Fibroblast of lung (primary cell): Measurements from ENCODE around the gene SCD. TPM values are rescaled to one million over a fixed set of nuclear protein-coding genes. Genes with fewer than 3 reads are reported as not detected.

Experiments
- DNase-seq, 2 donors: peaks; one replicate each; pipeline versions ENCODE4 v3.0.0 to v3.0.0-alpha.2; 2010; ENCODE audit warnings: low read depth in 2 of 2
- H2AFZ ChIP-seq: 2 replicates; pipeline ENCODE4 v1.5.1; 2012; ENCODE audit warnings: low read length, control low read depth, inconsistent platforms
- H3K27ac ChIP-seq: 2 replicates; pipeline ENCODE4 v1.5.1; 2011; ENCODE audit warnings: low read length, control low read depth; ENCODE audit not compliant: insufficient read depth
- H3K27me3 ChIP-seq: 2 replicates; pipeline ENCODE4 v1.5.1; 2011; ENCODE audit warnings: mild to moderate bottlenecking, low read length; ENCODE audit not compliant: control insufficient read depth, insufficient read depth
- H3K36me3 ChIP-seq: 2 replicates; pipeline ENCODE4 v1.5.1; 2011; ENCODE audit warnings: low read length; ENCODE audit not compliant: control insufficient read depth, insufficient read depth
- H3K4me1 ChIP-seq: 2 replicates; pipeline ENCODE4 v1.5.1; 2011; ENCODE audit warnings: low read length; ENCODE audit not compliant: control insufficient read depth, insufficient read depth; ENCODE audit errors: extremely low read depth
- H3K4me2 ChIP-seq: 2 replicates; pipeline ENCODE4 v1.5.1; 2011; ENCODE audit warnings: low read length, control low read depth; ENCODE audit not compliant: insufficient read depth; ENCODE audit errors: extremely low read depth
- H3K4me3 ChIP-seq, 4 experiments: fragments of 200-600 bp in 1 of 4; sonication (generic) in 1 of 4; replicated peaks in 1 of 4; 2 replicates each; pipeline ENCODE4 v1.5.1; 2011 to 2016; ENCODE audit warnings: low read length in 4 of 4, low read depth in 3 of 4, mild to moderate bottlenecking in 3 of 4, control low read depth in 2 of 4, inconsistent platforms in 1 of 4, mixed read lengths in 1 of 4; ENCODE audit not compliant: insufficient read depth in 1 of 4; ENCODE audit errors: control extremely low read depth in 1 of 4
- H3K79me2 ChIP-seq: 2 replicates; pipeline ENCODE4 v1.5.1; 2012; ENCODE audit warnings: mild to moderate bottlenecking, low read length, inconsistent platforms; ENCODE audit not compliant: control insufficient read depth, insufficient read depth
- H3K9ac ChIP-seq: 2 replicates; pipeline ENCODE4 v1.5.1; 2011; ENCODE audit warnings: mild to moderate bottlenecking, low read length, control low read depth; ENCODE audit not compliant: insufficient read depth
- H3K9me3 ChIP-seq: 2 replicates; pipeline ENCODE4 v1.5.1; 2012; ENCODE audit warnings: low read depth, low read length; ENCODE audit not compliant: control insufficient read depth, insufficient read depth
- H4K20me1 ChIP-seq: 2 replicates; pipeline ENCODE4 v1.5.1; 2011; ENCODE audit warnings: low read length; ENCODE audit not compliant: control insufficient read depth, insufficient read depth; ENCODE audit errors: extremely low read depth
- CTCF ChIP-seq, 2 donors: IDR thresholded peaks in 1 of 2; conservative IDR thresholded peaks in 1 of 2; 1 replicate in 1 of 2; 2 replicates in 1 of 2; pipeline ENCODE4 v1.5.1; 2011 to 2012; ENCODE audit warnings: low read length in 2 of 2, control low read depth in 1 of 2, inconsistent platforms in 1 of 2, low read depth in 1 of 2, mild to moderate bottlenecking in 1 of 2
- EZH2 ChIP-seq: IDR thresholded peaks from 2 replicates; pipeline ENCODE4 v1.5.1; 2012; ENCODE audit warnings: low read length, control low read depth, mild to moderate bottlenecking; ENCODE audit errors: missing control alignments
- polyA plus RNA-seq, 2 donors: library from polyadenylated mRNA; depleted of rRNA in 1 of 2; stranded (reverse) in 1 of 2; unstranded in 1 of 2; fragments of >200 nt; gene quantifications; 2 replicates each; pipeline ENCODE4 v1.2.1, GENCODE V29; 2011 to 2012; ENCODE audit warnings: missing spikeins in 1 of 2
- total RNA-seq: library from RNA; depleted of rRNA; stranded (reverse); fragments of >200 nt; gene quantifications from 2 replicates; pipeline ENCODE4 v1.2.1, GENCODE V29; 2014

SCD gene
- total and polyA plus RNA-seq, 2 donors (not counting 1 experiment from before 2014, with no cell fraction given) = 537 to 754 TPM

GRCh38 chr10:100307684-100308083 is 39.3 kb upstream of the SCD start:
- Histone ChIP-seq H3K4me3 (no peak overlapping the region), H3K36me3 (no peaks in the 10 kb centered on the region), H4K20me1 (no peaks in the 10 kb centered on the region), H3K9ac (no peak overlapping the region), H3K9me3 (no peaks in the 10 kb centered on the region), H3K27me3 (peaks cover 34% of the 10 kb centered on the region), H2AFZ (no peak overlapping the region), H3K4me2 (no peak overlapping the region), H3K79me2 (no peaks in the 10 kb centered on the region), H3K27ac (no peak overlapping the region), H3K4me1 (no peaks in the 10 kb centered on the region)
- TF ChIP-seq CTCF (conservative IDR thresholded peaks at IDR 0.05 in 1 of 2, IDR thresholded peaks at IDR 0.05 in 1 of 2; ENCODE audit: low read depth in 1 of 2, low read length in 2 of 2) = no peak
- no peak for TF ChIP-seq EZH2
- peak; percentile 57 to 61 for DNase-seq

GRCh38 chr10:100311298-100311697 is 35.7 kb upstream of the SCD start:
- H3K4me2 ChIP-seq = no peak overlapping the region
- no peaks in the 10 kb centered on the region for H3K79me2 ChIP-seq
- TF ChIP-seq EZH2 (no peak), CTCF (conservative IDR thresholded peaks at IDR 0.05 in 1 of 2, IDR thresholded peaks at IDR 0.05 in 1 of 2; ENCODE audit: low read depth in 1 of 2, low read length in 2 of 2) (no peak)
- H2AFZ ChIP-seq = no peak overlapping the region
- no peak overlapping the region for H3K4me3 ChIP-seq
- no peaks in the 10 kb centered on the region for H3K9me3 ChIP-seq
- H3K4me1 ChIP-seq = no peaks in the 10 kb centered on the region
- H3K9ac ChIP-seq = no peak overlapping the region
- no peak overlapping the region for H3K27ac ChIP-seq
- no peaks in the 10 kb centered on the region for H3K36me3 ChIP-seq
- DNase-seq = no peak
- H3K27me3 ChIP-seq = peaks cover 29% of the 10 kb centered on the region
- no peaks in the 10 kb centered on the region for H4K20me1 ChIP-seq

GRCh38 chr10:100315615-100316014 is 31.4 kb upstream of the SCD start:
- Histone ChIP-seq H3K79me2 (no peaks in the 10 kb centered on the region), H3K27ac (no peak overlapping the region), H3K27me3 (peaks cover 24% of the 10 kb centered on the region), H3K36me3 (no peaks in the 10 kb centered on the region), H3K4me3 (no peak overlapping the region), H3K9me3 (no peaks in the 10 kb centered on the region), H4K20me1 (no peaks in the 10 kb centered on the region), H3K9ac (no peak overlapping the region), H3K4me1 (no peaks in the 10 kb centered on the region), H2AFZ (no peak overlapping the region), H3K4me2 (no peak overlapping the region)
- TF ChIP-seq EZH2 (no peak), CTCF (conservative IDR thresholded peaks at IDR 0.05 in 1 of 2, IDR thresholded peaks at IDR 0.05 in 1 of 2; ENCODE audit: low read depth in 1 of 2, low read length in 2 of 2) (no peak)
- DNase-seq = no peak
